Uterus (tissue), 2 donors: ENCODE results near the gene MICAL2.

Experiments
- CTCF ChIP-seq, 4 experiments: fragments of 200-600 bp in 2 of 4; fragments of 450-650 bp in 2 of 4; sonication (generic) in 2 of 4; IDR thresholded peaks; one replicate each; pipeline ENCODE4 v1.5.1; 2016 to 2019; ENCODE audit warnings: antibody characterized with exemption in 4 of 4, mild to moderate bottlenecking in 2 of 4, moderate library complexity in 1 of 4
- POLR2A ChIP-seq, 2 donors: fragments of 450-650 bp; IDR thresholded peaks; one replicate each; pipeline ENCODE4 v1.6.1; 2016; ENCODE audit warnings: antibody characterized with exemption in 2 of 2, mild to moderate bottlenecking in 1 of 2, moderate library complexity in 1 of 2

DNA sequence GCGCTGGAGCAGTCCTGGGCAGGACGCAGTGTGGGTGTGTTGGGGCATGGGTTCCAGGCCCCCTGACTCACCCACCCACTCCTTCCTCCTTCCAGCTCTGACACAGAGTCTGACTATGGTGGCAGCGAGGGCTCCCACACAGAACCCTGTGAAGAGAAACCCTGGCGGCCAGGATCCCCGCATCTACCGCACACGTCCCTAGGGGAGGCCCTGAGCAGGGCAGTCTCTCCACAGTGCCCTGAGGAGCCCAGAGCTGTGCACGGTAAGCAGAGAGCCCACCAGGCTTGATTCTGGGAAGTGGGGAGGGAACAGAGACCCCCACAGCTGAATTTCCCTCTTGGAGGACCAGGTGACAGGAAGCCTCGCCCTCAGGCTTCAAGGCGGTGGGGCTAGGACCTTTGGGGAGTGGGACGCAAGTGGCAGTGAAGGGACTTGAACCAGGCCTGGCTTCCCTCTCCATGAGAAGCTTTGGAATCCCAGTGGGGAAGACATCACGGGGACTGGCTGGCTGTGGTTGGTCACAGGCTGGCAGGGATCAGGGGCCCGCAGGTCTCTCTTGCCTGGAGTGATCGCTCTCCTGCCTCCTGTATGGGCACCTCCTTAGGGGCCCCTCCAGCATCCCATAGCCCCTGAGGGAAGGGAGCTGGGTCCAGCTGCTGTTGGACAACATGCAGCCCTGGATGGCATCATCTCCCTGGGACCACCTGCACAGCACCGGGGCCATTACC lies 170.6 kb downstream of the MICAL2 start:
- no peak for TF ChIP-seq CTCF (IDR thresholded peaks at IDR 0.05)
- no peak for TF ChIP-seq POLR2A (IDR thresholded peaks at IDR 0.05)
